ENCODE results near the gene TRAPPC14. TPM values are rescaled to one million over a fixed set of nuclear protein-coding genes. Genes with fewer than 3 reads are reported as not detected.
A peak's percentile ranks its signal among the peaks of the same experiment; 100 is the strongest.
"Not testable (repeated sequence)": the region's sequence is repeated elsewhere in the genome, so short reads cannot be mapped to it uniquely, and the experiment has no call there.

TRAPPC14 gene
- total and polyA plus RNA-seq, 2 of the 13 experiments (the other 11 are each of a cell fraction or from before 2014, with no cell fraction given) = 4.7 to 9.6 TPM

- BruUV-seq (replicated peaks) = not testable (repeated sequence)
Measured at GRCh38 chr7:100130220-100130607, 28.3 kb downstream of the TRAPPC14 start.

GRCh38 chr7:100128637-100128963 lies 29.9 kb downstream of the TRAPPC14 start:
- no peaks in the 10 kb centered on the region for H3K27me3 ChIP-seq (ENCODE audit: control insufficient read depth in 1 of 2, insufficient read depth in 2 of 2, low read length in 2 of 2)
- WGBS (ENCODE audit: low lambda C conversion rate) = 37% methylated on average over 1 of the region's 1 CpG
- peak; percentile 50 for TF ChIP-seq ZNF770 (CRISPR knock-in tag; IDR thresholded peaks at IDR 0.05)
- TF ChIP-seq LCORL (IDR thresholded peaks at IDR 0.05) = no peak
- TF ChIP-seq LCORL (CRISPR knock-in tag; IDR thresholded peaks at IDR 0.05) = no peak
- 0 out of 2 replicates have a peak, but pooled peaks have one; percentile 50 for TF ChIP-seq ZNF12 (CRISPR knock-in tag; IDR thresholded peaks at IDR 0.05)
- in situ Hi-C loops (cut with HindIII; ENCODE audit: extremely low pct_ligation_motif_present, low pct_unique_long_range_greater_than_20kb) = no loop called here
- intact Hi-C loops (cut with micrococcal nuclease; ENCODE audit: unreplicated experiment) = loop anchor here (5.0 kb wide), 1 partner anchor 46 kb away; the partner anchor contains the start of gene ZNF3
- H3K4me3 ChIP-seq (replicated peaks in 1 of 3; ENCODE audit: insufficient read depth in 1 of 3, low read depth in 2 of 3, low read length in 3 of 3) = peak overlapping the region in 2 of 3 experiments; percentile 84 to 92; a peak in 2 of 6 replicates
- ATAC-seq = no peak
- H3K4me1 ChIP-seq (ENCODE audit: insufficient read depth, low read length) = peaks cover 58% of the 10 kb centered on the region
- no peak overlapping the region for H3K27ac ChIP-seq (ENCODE audit: extremely low read length, insufficient read depth, low read length)
- H3K9me3 ChIP-seq (ENCODE audit: low read length) = no peaks in the 10 kb centered on the region
- FAIRE-seq = no peak
- POLR2A ChIA-PET = interaction anchor here (2.5 to 3.7 kb wide), 2 partner anchors 20 to 28 kb away, joined by 8 to 26 read pairs; partner anchors contain the start of genes AP4M1, LAMTOR4 and MCM7
- CTCF ChIA-PET (ENCODE audit: low intra/inter-chr PET ratio, low total read pairs) = no interaction called here
- no TSS peak for BruUV-seq (replicated peaks)
- H4K20me1 ChIP-seq (ENCODE audit: insufficient read depth, low read length) = no peaks in the 10 kb centered on the region
- no peak overlapping the region for H3K9ac ChIP-seq (ENCODE audit: insufficient read depth, low read depth, low read length)
- DNase-seq (ENCODE audit: low spot score) = no peak
- no peak overlapping the region for H2AFZ ChIP-seq (ENCODE audit: low read length)
- H3K36me3 ChIP-seq (replicated peaks in 1 of 2; ENCODE audit: control insufficient read depth in 1 of 2, insufficient read depth in 2 of 2, low read length in 2 of 2) = no peaks in the 10 kb centered on the region
- peak overlapping the region; percentile 74 for H3K4me2 ChIP-seq (ENCODE audit: low read depth, low read length)
- peaks cover 5% of the 10 kb centered on the region for H3K79me2 ChIP-seq (ENCODE audit: insufficient read depth, low read length)

More at GRCh38 chr7:100130220-100130607, 28.3 kb downstream of the TRAPPC14 start:
- 100% methylated on average over 1 of the region's 1 CpG for WGBS (ENCODE audit: low lambda C conversion rate)
- H3K36me3 ChIP-seq (replicated peaks in 1 of 2; ENCODE audit: control insufficient read depth in 1 of 2, insufficient read depth in 2 of 2, low read length in 2 of 2); H3K9me3 ChIP-seq (ENCODE audit: low read length); H2AFZ ChIP-seq (ENCODE audit: low read length); DNase-seq (ENCODE audit: low spot score); H3K4me3 ChIP-seq (replicated peaks in 1 of 3; ENCODE audit: insufficient read depth in 1 of 3, low read depth in 2 of 3, low read length in 3 of 3); H3K27me3 ChIP-seq (ENCODE audit: control insufficient read depth in 1 of 2, insufficient read depth in 2 of 2, low read length in 2 of 2); H4K20me1 ChIP-seq (ENCODE audit: insufficient read depth, low read length); ATAC-seq; H3K27ac ChIP-seq (ENCODE audit: extremely low read length, insufficient read depth, low read length); intact Hi-C loops (cut with micrococcal nuclease; ENCODE audit: unreplicated experiment); H3K79me2 ChIP-seq (ENCODE audit: insufficient read depth, low read length); FAIRE-seq; H3K9ac ChIP-seq (ENCODE audit: insufficient read depth, low read depth, low read length): not testable (repeated sequence)
- ChIA-PET POLR2A (interaction anchor here (1.4 to 3.7 kb wide), 3 partner anchors 12 to 29 kb away, joined by 3 to 26 read pairs (median 8); partner anchors contain the start of genes AP4M1, LAMTOR4 and MCM7), CTCF (ENCODE audit: low intra/inter-chr PET ratio, low total read pairs) (interaction anchor here (1.9 kb wide), 1 partner anchor 21 kb away, joined by 5 read pairs; no protein-coding TSS in a partner anchor)
- Histone ChIP-seq H3K4me2 (ENCODE audit: low read depth, low read length) (0 out of 2 replicates have a peak overlapping the region, but pooled peaks have one; percentile 80), H3K4me1 (ENCODE audit: insufficient read depth, low read length) (peaks cover 44% of the 10 kb centered on the region)
- in situ Hi-C loops (cut with HindIII; ENCODE audit: extremely low pct_ligation_motif_present, low pct_unique_long_range_greater_than_20kb) = loop anchor here (5.0 kb wide), 1 partner anchor 82 kb away; no protein-coding TSS in a partner anchor

Measured in HepG2 (cell line).